ENCODE data around the gene OXT. TPM values are rescaled to one million over a fixed set of nuclear protein-coding genes. Genes with fewer than 3 reads are reported as not detected.
"Not testable (repeated sequence)": the region's sequence is repeated elsewhere in the genome, so short reads cannot be mapped to it uniquely, and the experiment has no call there.

The OXT gene
- total and polyA plus RNA-seq, 7 donors, result 0.12 to 0.73 (median 0.17) TPM; not detected in 4

GRCh38 chr20:3071266-3071609 is 182 bp upstream of the OXT start:
- H3K9me3 ChIP-seq, result no peaks in the 10 kb centered on the region
- H3K4me1 ChIP-seq, result peaks cover 2% of the 10 kb centered on the region
- peaks cover 0 to 16% (median 6%) of the 10 kb centered on the region in 3 donors for H3K27me3 ChIP-seq (ENCODE audit: insufficient read depth in 3 of 3, low read length in 2 of 3)
- no peak overlapping the region for H3K27ac ChIP-seq
- H3K36me3 ChIP-seq (ENCODE audit: insufficient read depth in 1 of 2, low read depth in 1 of 2), result no peaks in the 10 kb centered on the region
- WGBS, 3 donors, result 75 to 79% (median 77%) methylated on average over 16 of the region's 16 CpGs
- no peak for DNase-seq
- H3K4me3 ChIP-seq, result peak overlapping the region; percentile 62
- no peak for TF ChIP-seq CTCF (IDR thresholded peaks at IDR 0.05)
- no peak for ATAC-seq
- intact Hi-C loops (cut with DNase I), result no loop called here

- peak overlapping the region; percentile 62 for H3K4me3 ChIP-seq
- H3K4me1 ChIP-seq, result peaks cover 2% of the 10 kb centered on the region
- ATAC-seq (no peak), DNase-seq (no peak)
- H3K27me3 ChIP-seq (ENCODE audit: insufficient read depth in 3 of 3, low read length in 2 of 3), result peaks cover 0 to 16% (median 6%) of the 10 kb centered on the region in 3 donors
- H3K36me3 ChIP-seq (ENCODE audit: insufficient read depth in 1 of 2, low read depth in 1 of 2), result no peaks in the 10 kb centered on the region
- TF ChIP-seq CTCF (IDR thresholded peaks at IDR 0.05), result no peak
- intact Hi-C loops (cut with DNase I), result no loop called here
- no peaks in the 10 kb centered on the region for H3K9me3 ChIP-seq
- H3K27ac ChIP-seq, result no peak overlapping the region
- 64 to 69% (median 65%) methylated on average over 22 of the region's 22 CpGs for WGBS, 3 donors
Observed at GRCh38 chr20:3072530-3073250, 1.3 kb downstream of the OXT start.

DNA sequence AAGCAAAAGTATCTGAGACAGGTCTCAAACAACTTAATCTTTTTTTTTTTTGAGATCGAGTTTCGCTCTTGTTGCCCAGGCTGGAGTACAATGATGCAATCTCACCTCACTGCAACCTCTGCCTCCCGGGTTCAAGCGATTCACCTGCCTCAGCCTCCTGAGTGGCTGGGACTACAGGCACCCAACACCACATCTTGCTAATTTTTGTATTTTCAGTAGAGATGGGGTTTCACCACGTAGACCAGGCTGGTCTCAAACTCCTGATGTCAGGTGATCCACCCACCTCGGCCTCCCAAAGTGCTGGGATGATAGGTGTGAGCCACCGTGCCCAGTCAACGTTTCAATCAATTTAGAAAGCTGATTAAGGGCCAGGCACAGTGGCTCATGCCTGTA is 1.8 kb downstream of the OXT start:
- H3K27ac ChIP-seq; H3K9me3 ChIP-seq; intact Hi-C loops (cut with DNase I); ATAC-seq; H3K4me1 ChIP-seq; H3K36me3 ChIP-seq (ENCODE audit: insufficient read depth in 1 of 2, low read depth in 1 of 2); H3K4me3 ChIP-seq; DNase-seq: not testable (repeated sequence)
- H3K27me3 ChIP-seq (ENCODE audit: insufficient read depth in 3 of 3, low read length in 2 of 3), result peaks cover 0 to 16% (median 6%) of the 10 kb centered on the region in 3 donors
- WGBS, 3 donors, result 83 to 90% (median 85%) methylated on average over 8 of the region's 8 CpGs

- Histone ChIP-seq H3K27me3 (ENCODE audit: insufficient read depth in 3 of 3, low read length in 2 of 3) (peaks cover 0 to 16% (median 6%) of the 10 kb centered on the region in 3 donors), H3K4me3 (no peak overlapping the region), H3K9me3 (no peaks in the 10 kb centered on the region), H3K27ac (no peak overlapping the region), H3K4me1 (no peaks in the 10 kb centered on the region), H3K36me3 (ENCODE audit: insufficient read depth in 1 of 2, low read depth in 1 of 2) (no peaks in the 10 kb centered on the region)
- intact Hi-C loops (cut with DNase I), result no loop called here
- ATAC-seq, result no peak
- no peak for DNase-seq
- WGBS, 3 donors, result 78 to 82% (median 80%) methylated on average over 6 of the region's 6 CpGs
- TF ChIP-seq CTCF (IDR thresholded peaks at IDR 0.05), result no peak
Observed at GRCh38 chr20:3074812-3075211, 3.4 kb downstream of the OXT start.

DNA sequence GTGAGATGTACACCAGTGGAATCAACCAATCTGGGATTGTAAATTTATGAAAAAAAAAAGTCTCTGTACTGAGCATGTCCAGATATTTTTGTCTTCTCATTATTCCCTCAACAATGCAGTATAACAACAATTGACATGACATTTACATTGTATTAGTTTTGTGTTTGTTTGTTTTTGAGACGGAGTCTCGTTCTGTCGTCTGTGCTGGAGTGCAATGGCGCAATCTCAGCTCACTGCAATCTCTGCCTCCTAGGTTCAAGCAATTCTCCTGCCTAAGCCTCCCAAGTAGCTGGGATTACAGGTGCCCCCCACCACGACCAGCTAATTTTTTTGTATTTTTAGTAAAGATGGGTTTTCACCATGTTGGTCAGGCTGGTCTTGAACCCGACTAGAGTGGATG is 3.9 kb downstream of the OXT start:
- intact Hi-C loops (cut with DNase I); H3K9me3 ChIP-seq; ATAC-seq; DNase-seq; H3K36me3 ChIP-seq (ENCODE audit: insufficient read depth in 1 of 2, low read depth in 1 of 2); H3K4me3 ChIP-seq; H3K4me1 ChIP-seq; H3K27ac ChIP-seq: not testable (repeated sequence)
- peaks cover 0 to 16% (median 6%) of the 10 kb centered on the region in 3 donors for H3K27me3 ChIP-seq (ENCODE audit: insufficient read depth in 3 of 3, low read length in 2 of 3)
- WGBS, 3 donors, result 82 to 89% (median 86%) methylated on average over 6 of the region's 6 CpGs

Data from psoas muscle (tissue), 8 donors.